HL-60 (cell line): ENCODE measurements around the gene PIMREG.

Experiments
- GABPA ChIP-seq: IDR thresholded peaks from 2 replicates; pipeline ENCODE4 v1.6.1; 2012; ENCODE audit warnings: low read depth
- TF ChIP-seq, protein P1 (sequence below): IDR thresholded peaks from one replicate; pipeline ENCODE4 v1.5.1; 2011; ENCODE audit warnings: low read length, control low read depth, inconsistent platforms; ENCODE audit not compliant: insufficient read depth

DNA sequence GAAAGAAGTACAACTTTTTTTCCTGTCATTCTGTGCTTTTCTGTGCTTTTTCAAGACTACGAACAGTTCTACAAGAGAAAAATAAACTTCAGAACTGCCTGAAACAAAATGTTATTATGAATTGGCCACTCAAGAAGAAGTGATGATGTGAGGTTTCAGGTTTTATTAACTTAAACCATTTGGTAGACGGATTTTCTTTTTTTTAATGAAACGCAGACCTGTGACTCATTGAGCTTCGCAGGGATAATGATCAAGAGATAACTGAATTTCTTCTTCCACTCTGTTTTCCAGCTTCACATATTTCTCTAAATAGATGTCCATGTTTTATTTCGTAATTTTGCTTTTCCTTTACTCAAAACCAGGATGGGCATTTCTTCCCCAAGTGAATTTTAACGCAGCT, 42.0 kb upstream of the PIMREG start:
- TF ChIP-seq, protein P1, sequence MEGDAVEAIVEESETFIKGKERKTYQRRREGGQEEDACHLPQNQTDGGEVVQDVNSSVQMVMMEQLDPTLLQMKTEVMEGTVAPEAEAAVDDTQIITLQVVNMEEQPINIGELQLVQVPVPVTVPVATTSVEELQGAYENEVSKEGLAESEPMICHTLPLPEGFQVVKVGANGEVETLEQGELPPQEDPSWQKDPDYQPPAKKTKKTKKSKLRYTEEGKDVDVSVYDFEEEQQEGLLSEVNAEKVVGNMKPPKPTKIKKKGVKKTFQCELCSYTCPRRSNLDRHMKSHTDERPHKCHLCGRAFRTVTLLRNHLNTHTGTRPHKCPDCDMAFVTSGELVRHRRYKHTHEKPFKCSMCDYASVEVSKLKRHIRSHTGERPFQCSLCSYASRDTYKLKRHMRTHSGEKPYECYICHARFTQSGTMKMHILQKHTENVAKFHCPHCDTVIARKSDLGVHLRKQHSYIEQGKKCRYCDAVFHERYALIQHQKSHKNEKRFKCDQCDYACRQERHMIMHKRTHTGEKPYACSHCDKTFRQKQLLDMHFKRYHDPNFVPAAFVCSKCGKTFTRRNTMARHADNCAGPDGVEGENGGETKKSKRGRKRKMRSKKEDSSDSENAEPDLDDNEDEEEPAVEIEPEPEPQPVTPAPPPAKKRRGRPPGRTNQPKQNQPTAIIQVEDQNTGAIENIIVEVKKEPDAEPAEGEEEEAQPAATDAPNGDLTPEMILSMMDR, result no peak
- no peak for TF ChIP-seq GABPA
